Trophoblast cell (in vitro differentiated cells and primary cell): ENCODE measurements around the gene INHBC.
"Not testable (repeated sequence)": the region's sequence is repeated elsewhere in the genome, so short reads cannot be mapped to it uniquely, and the experiment has no call there.

Experiments
- DNase-seq, 2 donors: peaks; one replicate each; pipeline ENCODE4 v3.0.0-alpha.2; 2016
- H2AFZ ChIP-seq: 2 replicates; pipeline ENCODE4 v1.6.1; 2013; ENCODE audit warnings: low read length, moderate library complexity, mild to moderate bottlenecking; ENCODE audit not compliant: insufficient read depth, poor library complexity
- H2AK5ac ChIP-seq: 2 replicates; pipeline ENCODE4 v1.6.1; 2013; ENCODE audit warnings: mild to moderate bottlenecking, low read length
- H2BK120ac ChIP-seq: 2 replicates; pipeline ENCODE4 v1.6.1; 2013; ENCODE audit warnings: low read length, mild to moderate bottlenecking, moderate library complexity; ENCODE audit not compliant: insufficient read depth, poor library complexity
- H2BK12ac ChIP-seq: 2 replicates; pipeline ENCODE4 v1.6.1; 2013; ENCODE audit warnings: mild to moderate bottlenecking, low read length, moderate library complexity
- H2BK5ac ChIP-seq: 2 replicates; pipeline ENCODE4 v1.6.1; 2013; ENCODE audit warnings: low read length, low read depth, moderate library complexity, mild to moderate bottlenecking; ENCODE audit not compliant: poor library complexity
- H3K14ac ChIP-seq: 2 replicates; pipeline ENCODE4 v1.6.1; 2013; ENCODE audit warnings: mild to moderate bottlenecking, low read length
- H3K18ac ChIP-seq: 2 replicates; pipeline ENCODE4 v1.6.1; 2013; ENCODE audit warnings: mild to moderate bottlenecking, low read length
- H3K23ac ChIP-seq: 2 replicates; pipeline ENCODE4 v1.6.1; 2013; ENCODE audit warnings: low read length
- H3K27ac ChIP-seq: 2 replicates; pipeline ENCODE4 v1.5.1; 2013; ENCODE audit warnings: low read depth, mild to moderate bottlenecking, inconsistent platforms, low read length, moderate library complexity
- H3K27me3 ChIP-seq: 2 replicates; pipeline ENCODE4 v1.6.1; 2013; ENCODE audit warnings: inconsistent platforms, mild to moderate bottlenecking, low read length, moderate library complexity; ENCODE audit not compliant: insufficient read depth
- H3K36me3 ChIP-seq, 2 experiments: 1 replicate in 1 of 2; 2 replicates in 1 of 2; pipeline ENCODE4 v1.6.1; 2013; ENCODE audit warnings: low read length in 2 of 2, mild to moderate bottlenecking in 2 of 2, moderate library complexity in 1 of 2; ENCODE audit not compliant: insufficient read depth in 2 of 2, control insufficient read depth in 1 of 2
- H3K4ac ChIP-seq: 2 replicates; pipeline ENCODE4 v1.6.1; 2013; ENCODE audit warnings: low read depth, mild to moderate bottlenecking, low read length, moderate library complexity
- H3K4me1 ChIP-seq, 2 experiments: 1 replicate in 1 of 2; 2 replicates in 1 of 2; pipeline ENCODE4 v1.6.1; 2013; ENCODE audit warnings: low read length in 2 of 2, mild to moderate bottlenecking in 2 of 2, moderate library complexity in 1 of 2; ENCODE audit not compliant: insufficient read depth in 2 of 2, control insufficient read depth in 1 of 2
- H3K4me2 ChIP-seq: 2 replicates; pipeline ENCODE4 v1.6.1; 2013; ENCODE audit warnings: inconsistent platforms, mild to moderate bottlenecking, low read length, moderate library complexity
- H3K4me3 ChIP-seq: 2 replicates; pipeline ENCODE4 v1.5.1; 2013; ENCODE audit warnings: mild to moderate bottlenecking, low read depth, low read length, inconsistent platforms
- H3K79me1 ChIP-seq: one replicate; pipeline ENCODE4 v1.6.1; 2013; ENCODE audit warnings: low read length
- H3K79me2 ChIP-seq: 2 replicates; pipeline ENCODE4 v1.6.1; 2013; ENCODE audit warnings: low read length, mild to moderate bottlenecking; ENCODE audit not compliant: control insufficient read depth, insufficient read depth, poor library complexity
- H3K9ac ChIP-seq: 2 replicates; pipeline ENCODE4 v1.6.1; 2013; ENCODE audit warnings: mild to moderate bottlenecking, low read length
- H3K9me3 ChIP-seq: 2 replicates; pipeline ENCODE4 v1.6.1; 2013; ENCODE audit warnings: low read depth, mild to moderate bottlenecking, control low read depth, inconsistent platforms, low read length; ENCODE audit not compliant: insufficient read depth
- H4K12ac ChIP-seq: 2 replicates; pipeline ENCODE4 v1.6.1; 2013; ENCODE audit warnings: low read depth, mild to moderate bottlenecking, low read length, moderate library complexity
- H4K8ac ChIP-seq: 2 replicates; pipeline ENCODE4 v1.6.1; 2013; ENCODE audit warnings: low read depth, mild to moderate bottlenecking, low read length, moderate library complexity
- H4K91ac ChIP-seq: one replicate; pipeline ENCODE4 v1.6.1; 2013; ENCODE audit warnings: low read depth, mild to moderate bottlenecking, low read length, moderate library complexity
- WGBS: extraction: QIAGEN DNeasy Blood & Tissue Kit; methylation state at CpG from one replicate; pipeline ENCODE4 v1.1.7; 2013; ENCODE audit warnings: missing lambda C conversion rate; ENCODE audit not compliant: insufficient read length, insufficient coverage; ENCODE audit errors: extremely low coverage; 5-methylcytosine and 5-hydroxymethylcytosine counted together

INHBC gene

GRCh38 chr12:57439762-57440266 lies 5.2 kb downstream of the INHBC start:
- Histone ChIP-seq H3K4me2 (no peak overlapping the region), H4K8ac (no peak overlapping the region), H2AFZ (no peak overlapping the region), H3K27ac (no peak overlapping the region), H2BK12ac (no peak overlapping the region), H2BK120ac (no peak overlapping the region), H4K91ac (no peak overlapping the region), H3K23ac (no peak overlapping the region), H3K4me1 (no peaks in the 10 kb centered on the region), H2AK5ac (no peak overlapping the region), H2BK5ac (no peak overlapping the region), H3K9me3 (peaks cover 2% of the 10 kb centered on the region), H3K27me3 (no peaks in the 10 kb centered on the region), H3K4ac (no peak overlapping the region), H3K9ac (no peak overlapping the region), H3K79me2 (no peaks in the 10 kb centered on the region), H3K18ac (no peak overlapping the region), H4K12ac (no peak overlapping the region), H3K36me3 (no peaks in the 10 kb centered on the region), H3K4me3 (no peak overlapping the region), H3K79me1 (no peaks in the 10 kb centered on the region), H3K14ac (no peak overlapping the region)
- no CpG with 5 or more reads among the region's 4 CpGs for WGBS
- DNase-seq = no peak

GRCh38 chr12:57441393-57441792 lies 6.8 kb downstream of the INHBC start:
- H3K79me2 ChIP-seq, H3K27ac ChIP-seq, H3K79me1 ChIP-seq, H3K4ac ChIP-seq, H4K12ac ChIP-seq, H3K4me2 ChIP-seq, H3K4me3 ChIP-seq, H3K14ac ChIP-seq, H2BK120ac ChIP-seq, H4K8ac ChIP-seq, H3K4me1 ChIP-seq, H3K9ac ChIP-seq, H3K9me3 ChIP-seq, H4K91ac ChIP-seq, H3K18ac ChIP-seq, H3K36me3 ChIP-seq, H2BK5ac ChIP-seq, H3K23ac ChIP-seq, H2BK12ac ChIP-seq, H3K27me3 ChIP-seq, H2AK5ac ChIP-seq, DNase-seq, H2AFZ ChIP-seq: not testable (repeated sequence)
- WGBS = no CpG with 5 or more reads among the region's 2 CpGs

GRCh38 chr12:57441846-57442427 lies 7.4 kb downstream of the INHBC start:
- H2BK12ac ChIP-seq = no peak overlapping the region

GRCh38 chr12:57444337-57444736 lies 9.8 kb downstream of the INHBC start:
- no CpG with 5 or more reads among the region's 6 CpGs for WGBS
- H3K9me3 ChIP-seq, H3K79me1 ChIP-seq, H3K23ac ChIP-seq, H2AFZ ChIP-seq, H4K8ac ChIP-seq, H3K79me2 ChIP-seq, H2BK12ac ChIP-seq, H3K18ac ChIP-seq, H3K4me2 ChIP-seq, DNase-seq, H3K4me1 ChIP-seq, H3K14ac ChIP-seq, H2BK5ac ChIP-seq, H4K91ac ChIP-seq, H3K4me3 ChIP-seq, H3K27ac ChIP-seq, H3K36me3 ChIP-seq, H3K9ac ChIP-seq, H2AK5ac ChIP-seq, H3K27me3 ChIP-seq, H4K12ac ChIP-seq, H3K4ac ChIP-seq, H2BK120ac ChIP-seq: not testable (repeated sequence)

More at GRCh38 chr12:57441846-57442427, 7.4 kb downstream of the INHBC start:
- Histone ChIP-seq H4K12ac (no peak overlapping the region), H3K27me3 (no peaks in the 10 kb centered on the region), H3K4ac (no peak overlapping the region), H3K9me3 (peaks cover 2% of the 10 kb centered on the region), H2BK5ac (no peak overlapping the region), H3K4me2 (no peak overlapping the region), H3K18ac (no peak overlapping the region), H3K27ac (no peak overlapping the region), H3K79me2 (no peaks in the 10 kb centered on the region), H2AFZ (no peak overlapping the region), H3K23ac (no peak overlapping the region), H2BK120ac (no peak overlapping the region), H3K9ac (no peak overlapping the region), H3K14ac (no peak overlapping the region), H4K8ac (no peak overlapping the region), H3K4me1 (no peaks in the 10 kb centered on the region), H4K91ac (no peak overlapping the region), H3K4me3 (no peak overlapping the region), H3K79me1 (no peaks in the 10 kb centered on the region), H2AK5ac (no peak overlapping the region), H3K36me3 (no peaks in the 10 kb centered on the region)
- no CpG with 5 or more reads among the region's 1 CpG for WGBS
- DNase-seq = no peak
